Upper lobe of left lung (tissue), 6 donors: ENCODE results near the gene CBLB. TPM values are rescaled to one million over a fixed set of nuclear protein-coding genes. Genes with fewer than 3 reads are reported as not detected.

ENCODE experiments used
- ATAC-seq, 2 donors: fragments of 200-7000 bp; cut with Tn5 transposase; one replicate each; pipeline ENCODE4 v1.9.1; 2022; ENCODE audit warnings: mild to moderate bottlenecking in 2 of 2, moderate library complexity in 2 of 2; ENCODE audit not compliant: low FRiP score in 2 of 2
- DNase-seq, 2 donors: peaks; one replicate each; pipeline ENCODE4 v3.0.0-alpha.2; 2019 to 2020
- H3K27ac ChIP-seq, 4 donors: fragments of 200-600 bp; sonication (generic); one replicate each; pipeline ENCODE4 v1.5.1; 2016 to 2019
- H3K27me3 ChIP-seq, 4 donors: fragments of 200-600 bp; sonication (generic); one replicate each; pipeline ENCODE4 v1.5.1; 2017 to 2019
- H3K36me3 ChIP-seq, 4 donors: fragments of 200-600 bp; sonication (generic); one replicate each; pipeline ENCODE4 v1.5.1; 2016 to 2019
- H3K4me1 ChIP-seq, 4 donors: fragments of 200-600 bp; sonication (generic); one replicate each; pipeline ENCODE4 v1.5.1; 2018 to 2019
- H3K4me3 ChIP-seq, 4 donors: fragments of 200-600 bp; sonication (generic); one replicate each; pipeline ENCODE4 v1.5.1; 2017 to 2019; ENCODE audit warnings: mild to moderate bottlenecking in 2 of 4, moderate library complexity in 1 of 4
- H3K9me3 ChIP-seq, 4 donors: fragments of 200-600 bp; sonication (generic); one replicate each; pipeline ENCODE4 v1.5.1; 2018 to 2019
- EP300 ChIP-seq, 4 donors: sonication (generic); formaldehyde crosslinking; IDR thresholded peaks; one replicate each; pipeline ENCODE4 v1.5.1; 2017; ENCODE audit warnings: antibody characterized with exemption in 4 of 4, control low read depth in 2 of 4
- POLR2A ChIP-seq, 4 donors: fragments of 450-650 bp; IDR thresholded peaks; one replicate each; pipeline ENCODE4 v1.5.1; 2016 to 2017; ENCODE audit warnings: antibody characterized with exemption in 4 of 4, mild to moderate bottlenecking in 2 of 4
- POLR2AphosphoS5 ChIP-seq, 2 donors: sonication (generic); formaldehyde crosslinking; IDR thresholded peaks; one replicate each; pipeline ENCODE4 v1.5.1; 2017; ENCODE audit warnings: antibody characterized with exemption in 2 of 2
- WGBS, 2 donors: methylation state at CpG; one replicate each; pipeline ENCODE4 v1.1.5; 2017 to 2018; 5-methylcytosine and 5-hydroxymethylcytosine counted together
- total RNA-seq, 6 donors: library from RNA; depleted of rRNA in 4 of 6; stranded (reverse); fragments of >200 nt in 4 of 6; gene quantifications; one replicate each; pipeline versions ENCODE4 v1.1.0 to v1.2.1, GENCODE V29; 2016 to 2021
- TF ChIP-seq, protein P1 (sequence below), 6 experiments: fragments of 450-650 bp in 4 of 6; fragments of 200-600 bp in 2 of 6; sonication (generic) in 2 of 6; IDR thresholded peaks; one replicate each; pipeline ENCODE4 v1.5.1; 2016 to 2019; ENCODE audit warnings: antibody characterized with exemption in 6 of 6
- donor health status: DM: no; HTN: no; CAD: no; lungs with moderate emphysema.
- donor health status: DM: no; HTN: yes; CAD: no; lungs with severe emphysema.

CBLB gene
- total RNA-seq, 6 donors from 2014 or later = 30.3 to 85.9 (median 32.0) TPM

DNA sequence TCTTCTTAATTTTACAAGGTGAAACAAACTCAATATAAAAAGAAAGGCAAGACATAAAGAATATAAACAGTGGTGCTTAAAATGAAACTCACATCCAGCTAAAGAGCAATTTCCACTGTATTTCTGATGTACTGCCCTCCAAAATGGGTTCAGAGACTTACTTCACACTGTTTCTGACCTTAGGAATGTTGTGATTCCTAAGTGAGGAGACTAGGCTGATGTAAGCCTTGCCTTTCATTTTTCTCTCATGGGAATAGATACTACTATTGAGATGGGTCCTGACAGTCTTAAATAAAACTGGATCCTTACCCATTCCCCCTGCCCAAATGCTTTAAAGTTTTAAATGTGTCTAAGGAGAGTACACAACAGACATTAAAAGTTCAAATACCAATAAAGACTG lies 86.9 kb downstream of the CBLB start:
- ATAC-seq = peak in 1 of 2 donors; percentile 48
- no peak for DNase-seq
- H3K4me1 ChIP-seq = no peaks in the 10 kb centered on the region
- no peaks in the 10 kb centered on the region for H3K9me3 ChIP-seq
- H3K27ac ChIP-seq = no peak overlapping the region
- no peak overlapping the region for H3K4me3 ChIP-seq
- TF ChIP-seq POLR2AphosphoS5 (IDR thresholded peaks at IDR 0.05) = no peak
- TF ChIP-seq, protein P1, sequence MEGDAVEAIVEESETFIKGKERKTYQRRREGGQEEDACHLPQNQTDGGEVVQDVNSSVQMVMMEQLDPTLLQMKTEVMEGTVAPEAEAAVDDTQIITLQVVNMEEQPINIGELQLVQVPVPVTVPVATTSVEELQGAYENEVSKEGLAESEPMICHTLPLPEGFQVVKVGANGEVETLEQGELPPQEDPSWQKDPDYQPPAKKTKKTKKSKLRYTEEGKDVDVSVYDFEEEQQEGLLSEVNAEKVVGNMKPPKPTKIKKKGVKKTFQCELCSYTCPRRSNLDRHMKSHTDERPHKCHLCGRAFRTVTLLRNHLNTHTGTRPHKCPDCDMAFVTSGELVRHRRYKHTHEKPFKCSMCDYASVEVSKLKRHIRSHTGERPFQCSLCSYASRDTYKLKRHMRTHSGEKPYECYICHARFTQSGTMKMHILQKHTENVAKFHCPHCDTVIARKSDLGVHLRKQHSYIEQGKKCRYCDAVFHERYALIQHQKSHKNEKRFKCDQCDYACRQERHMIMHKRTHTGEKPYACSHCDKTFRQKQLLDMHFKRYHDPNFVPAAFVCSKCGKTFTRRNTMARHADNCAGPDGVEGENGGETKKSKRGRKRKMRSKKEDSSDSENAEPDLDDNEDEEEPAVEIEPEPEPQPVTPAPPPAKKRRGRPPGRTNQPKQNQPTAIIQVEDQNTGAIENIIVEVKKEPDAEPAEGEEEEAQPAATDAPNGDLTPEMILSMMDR (IDR thresholded peaks at IDR 0.05) = no peak
- TF ChIP-seq EP300 (IDR thresholded peaks at IDR 0.05) = no peak
- TF ChIP-seq POLR2A (IDR thresholded peaks at IDR 0.05) = no peak
- no peaks in the 10 kb centered on the region for H3K27me3 ChIP-seq
- no peaks in the 10 kb centered on the region for H3K36me3 ChIP-seq

DNA sequence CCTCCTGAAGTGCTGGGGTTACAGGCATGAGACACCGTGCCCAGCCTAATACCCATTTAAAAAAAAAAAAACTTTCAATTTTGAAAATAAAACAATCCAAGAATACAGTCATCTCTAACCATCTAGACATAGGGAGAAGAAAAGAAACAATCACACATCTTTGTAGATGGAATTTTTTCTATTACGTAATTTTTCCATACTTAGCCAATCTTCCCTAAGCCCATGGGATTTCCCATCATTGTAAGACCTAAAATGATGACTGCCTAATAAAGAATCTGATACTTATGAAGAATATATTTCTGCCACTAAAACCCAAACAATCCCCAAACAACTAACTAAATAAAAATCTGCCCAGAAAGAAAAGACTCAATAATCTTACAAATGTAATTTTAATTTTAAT lies 88.7 kb downstream of the CBLB start:
- no peak for DNase-seq
- Histone ChIP-seq H3K4me1 (no peaks in the 10 kb centered on the region), H3K4me3 (no peak overlapping the region), H3K36me3 (no peaks in the 10 kb centered on the region), H3K27ac (no peak overlapping the region), H3K9me3 (no peaks in the 10 kb centered on the region), H3K27me3 (no peaks in the 10 kb centered on the region)
- TF ChIP-seq EP300 (IDR thresholded peaks at IDR 0.05) (no peak), POLR2A (IDR thresholded peaks at IDR 0.05) (no peak), POLR2AphosphoS5 (IDR thresholded peaks at IDR 0.05) (no peak)
- TF ChIP-seq, protein P1 (IDR thresholded peaks at IDR 0.05) = no peak
- ATAC-seq = peak in 1 of 2 donors; percentile 44
- WGBS, 2 donors = 92 to 97% methylated on average over 2 of the region's 2 CpGs

DNA sequence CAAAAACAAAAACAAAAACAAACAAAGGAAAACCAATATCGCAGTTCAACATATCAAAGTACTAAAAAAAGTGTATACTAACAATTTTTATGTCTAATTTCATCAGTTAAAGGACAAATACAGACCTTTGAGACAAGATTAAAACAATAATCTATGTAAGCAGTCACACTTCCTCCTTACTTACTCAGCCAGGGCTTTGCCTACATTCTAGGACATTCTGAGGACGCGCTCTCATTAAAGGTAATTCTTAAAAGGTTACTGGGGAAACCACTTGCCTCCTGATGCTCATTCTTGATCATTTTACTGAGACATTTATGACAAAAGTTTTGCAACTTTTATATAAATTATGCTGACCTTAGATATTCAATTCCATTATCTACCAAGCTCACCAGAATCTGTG lies 93.4 kb downstream of the CBLB start:
- Histone ChIP-seq H3K27me3 (no peaks in the 10 kb centered on the region), H3K27ac (no peak overlapping the region), H3K4me1 (peaks cover 0 to 9% (median 0%) of the 10 kb centered on the region in 4 donors), H3K36me3 (no peaks in the 10 kb centered on the region), H3K4me3 (no peak overlapping the region), H3K9me3 (no peaks in the 10 kb centered on the region)
- WGBS, 2 donors = 63 to 65% methylated on average over 3 of the region's 3 CpGs
- DNase-seq = no peak
- ATAC-seq = no peak
- TF ChIP-seq POLR2AphosphoS5 (IDR thresholded peaks at IDR 0.05) (no peak), EP300 (IDR thresholded peaks at IDR 0.05) (no peak), POLR2A (IDR thresholded peaks at IDR 0.05) (no peak)
- TF ChIP-seq, protein P1 (IDR thresholded peaks at IDR 0.05) = no peak

DNA sequence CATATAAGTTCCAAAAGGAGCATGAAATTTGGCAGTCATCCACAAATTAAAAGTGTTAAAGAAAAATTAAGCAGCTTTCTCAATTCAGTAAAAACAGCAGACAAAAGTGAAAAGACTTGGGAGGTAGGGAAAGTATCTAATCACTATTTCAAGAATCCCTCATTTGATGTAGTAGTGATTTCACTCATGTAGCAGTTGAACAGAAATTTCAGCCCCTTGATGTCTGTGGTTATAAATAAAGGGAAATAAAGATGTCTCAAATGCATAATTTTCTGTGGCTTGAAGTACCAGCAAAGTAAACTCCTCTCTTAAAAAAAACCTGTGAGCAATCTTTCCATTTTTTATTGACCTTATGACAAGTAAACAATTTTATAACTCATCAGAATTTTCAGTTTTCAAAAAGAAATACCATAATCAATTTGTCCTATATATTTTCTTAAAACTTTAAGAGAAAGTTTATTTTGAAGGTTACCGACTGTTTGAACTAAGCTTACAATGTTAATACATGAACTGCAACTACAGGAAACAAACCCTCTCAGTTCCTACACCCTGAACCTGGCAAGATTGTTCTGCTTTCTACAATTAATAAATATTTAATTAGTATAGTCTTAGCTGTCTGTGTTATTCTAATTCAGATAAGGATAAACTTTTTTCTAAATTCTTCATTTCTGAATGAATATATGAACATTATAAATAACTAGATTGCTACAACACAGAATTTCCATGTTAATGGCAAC lies 94.2 kb downstream of the CBLB start:
- DNase-seq (no peak), ATAC-seq (no peak)
- H3K4me1 ChIP-seq = peaks cover 0 to 9% (median 0%) of the 10 kb centered on the region in 4 donors
- no peaks in the 10 kb centered on the region for H3K9me3 ChIP-seq
- TF ChIP-seq POLR2AphosphoS5 (IDR thresholded peaks at IDR 0.05) = no peak
- no peak for TF ChIP-seq POLR2A (IDR thresholded peaks at IDR 0.05)
- no peak for TF ChIP-seq EP300 (IDR thresholded peaks at IDR 0.05)
- TF ChIP-seq, protein P1 (IDR thresholded peaks at IDR 0.05) = no peak
- H3K27me3 ChIP-seq = no peaks in the 10 kb centered on the region
- no peaks in the 10 kb centered on the region for H3K36me3 ChIP-seq
- H3K27ac ChIP-seq = no peak overlapping the region
- H3K4me3 ChIP-seq = no peak overlapping the region
- 38 to 43% methylated on average over 1 of the region's 1 CpG for WGBS, 2 donors

DNA sequence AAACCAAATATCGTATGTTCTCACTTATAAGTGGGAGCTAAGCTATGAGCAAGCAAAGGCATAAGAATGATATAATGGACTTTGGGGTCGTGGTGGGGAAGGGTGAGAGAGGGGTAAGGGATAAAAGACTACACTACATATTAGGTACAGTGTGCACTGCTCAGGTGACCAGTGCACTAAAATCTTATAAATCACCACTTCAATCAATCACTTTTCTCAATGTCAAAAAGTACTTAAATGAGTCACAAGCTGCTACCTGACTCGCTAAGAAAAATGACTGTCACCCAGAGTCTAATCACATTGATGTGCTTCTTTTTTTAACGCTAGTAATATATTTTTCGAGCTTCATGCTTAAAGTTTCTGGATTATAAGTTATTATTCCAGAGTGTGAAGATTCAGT lies 95.5 kb downstream of the CBLB start:
- Histone ChIP-seq H3K36me3 (no peaks in the 10 kb centered on the region), H3K9me3 (no peaks in the 10 kb centered on the region), H3K4me3 (no peak overlapping the region), H3K4me1 (peaks cover 0 to 9% (median 0%) of the 10 kb centered on the region in 4 donors), H3K27me3 (no peaks in the 10 kb centered on the region), H3K27ac (no peak overlapping the region)
- WGBS, 2 donors = 94 to 98% methylated on average over 5 of the region's 5 CpGs
- DNase-seq (no peak), ATAC-seq (no peak)
- no peak for TF ChIP-seq POLR2A (IDR thresholded peaks at IDR 0.05)
